Measurements from ENCODE around the gene RNF166.

DNA sequence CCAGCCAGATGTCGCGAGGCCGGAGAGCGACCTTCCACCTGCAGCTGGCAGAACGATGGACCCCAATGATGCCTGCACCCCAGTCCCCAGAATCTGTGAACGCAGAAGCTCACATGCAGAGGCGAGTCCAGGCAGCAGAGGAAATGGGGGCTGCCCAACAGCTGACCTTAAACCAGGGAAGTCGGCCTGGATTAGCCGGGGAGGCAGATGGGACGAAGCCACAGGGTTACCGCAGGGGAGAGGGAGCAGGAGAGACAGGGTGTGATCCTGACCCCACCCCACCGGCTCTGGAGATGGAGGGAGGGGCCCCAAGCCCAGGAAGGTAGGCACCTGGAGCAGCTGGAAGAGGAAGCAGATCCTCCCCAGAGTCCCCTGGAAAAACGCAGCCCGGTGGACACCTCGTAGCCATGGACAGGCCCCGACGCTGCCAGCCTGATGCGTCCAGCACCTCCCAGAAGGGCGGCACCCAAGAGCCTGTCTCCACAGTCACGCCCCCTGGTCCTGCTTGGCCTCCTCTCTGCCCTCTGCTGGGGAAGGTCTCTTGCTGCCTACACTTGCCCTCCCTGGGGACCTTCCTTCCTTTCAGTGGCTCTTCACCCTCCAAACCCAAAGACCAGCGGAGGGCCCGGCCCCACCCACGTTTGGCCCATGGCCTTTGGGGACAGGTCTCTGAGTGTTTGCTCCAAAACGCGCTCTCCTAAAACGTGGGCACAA, 41.5 kb upstream of the RNF166 start:
- TF ChIP-seq, protein P1, sequence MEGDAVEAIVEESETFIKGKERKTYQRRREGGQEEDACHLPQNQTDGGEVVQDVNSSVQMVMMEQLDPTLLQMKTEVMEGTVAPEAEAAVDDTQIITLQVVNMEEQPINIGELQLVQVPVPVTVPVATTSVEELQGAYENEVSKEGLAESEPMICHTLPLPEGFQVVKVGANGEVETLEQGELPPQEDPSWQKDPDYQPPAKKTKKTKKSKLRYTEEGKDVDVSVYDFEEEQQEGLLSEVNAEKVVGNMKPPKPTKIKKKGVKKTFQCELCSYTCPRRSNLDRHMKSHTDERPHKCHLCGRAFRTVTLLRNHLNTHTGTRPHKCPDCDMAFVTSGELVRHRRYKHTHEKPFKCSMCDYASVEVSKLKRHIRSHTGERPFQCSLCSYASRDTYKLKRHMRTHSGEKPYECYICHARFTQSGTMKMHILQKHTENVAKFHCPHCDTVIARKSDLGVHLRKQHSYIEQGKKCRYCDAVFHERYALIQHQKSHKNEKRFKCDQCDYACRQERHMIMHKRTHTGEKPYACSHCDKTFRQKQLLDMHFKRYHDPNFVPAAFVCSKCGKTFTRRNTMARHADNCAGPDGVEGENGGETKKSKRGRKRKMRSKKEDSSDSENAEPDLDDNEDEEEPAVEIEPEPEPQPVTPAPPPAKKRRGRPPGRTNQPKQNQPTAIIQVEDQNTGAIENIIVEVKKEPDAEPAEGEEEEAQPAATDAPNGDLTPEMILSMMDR (conservative IDR thresholded peaks at IDR 0.05; ENCODE audit: low read depth, low read length): no peak
- TF ChIP-seq EZH2 (IDR thresholded peaks at IDR 0.05; ENCODE audit: borderline replicate concordance, low read depth, low read length, poor library complexity, severe bottlenecking): no peak
